ENCODE results near the gene PWP1.
A peak's percentile ranks its signal among the peaks of the same experiment; 100 is the strongest.

PWP1 gene

DNA sequence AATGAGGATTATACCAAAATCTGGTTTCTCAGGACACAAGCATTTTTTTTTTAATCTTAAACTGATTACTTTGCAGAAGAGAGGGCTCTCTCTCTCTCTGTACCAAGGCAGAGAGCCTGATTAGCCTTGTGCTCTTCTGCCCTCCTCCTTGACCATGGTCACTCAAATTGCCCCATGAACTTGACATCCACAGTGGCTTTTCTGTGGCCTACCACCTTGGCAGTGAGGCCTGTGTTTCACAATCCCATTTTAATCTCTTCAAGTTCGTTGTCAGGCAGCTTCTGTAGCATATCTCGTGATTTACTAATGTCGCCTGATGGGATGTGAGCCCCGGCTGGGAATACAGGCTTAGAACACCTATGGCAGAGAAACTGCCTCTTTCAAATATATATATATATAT is 30.7 kb upstream of the PWP1 start:
- TF ChIP-seq POLR2A (IDR thresholded peaks at IDR 0.05; ENCODE audit: low read depth, low read length) (no peak), SPI1 (IDR thresholded peaks at IDR 0.05; ENCODE audit: low read depth, low read length) (no peak), POU2F2 (IDR thresholded peaks at IDR 0.05; ENCODE audit: low read depth, low read length) (no peak), POLR2AphosphoS5 (IDR thresholded peaks at IDR 0.05; ENCODE audit: low read depth, low read length) (no peak), PAX5 (IDR thresholded peaks at IDR 0.05; ENCODE audit: insufficient read depth, low read length, severe bottlenecking) (no peak), TAF1 (IDR thresholded peaks at IDR 0.05; ENCODE audit: low read depth, low read length) (no peak)
- DNase-seq (ENCODE audit: insufficient read length, low spot score), result no peak
- no peak for FAIRE-seq

DNA sequence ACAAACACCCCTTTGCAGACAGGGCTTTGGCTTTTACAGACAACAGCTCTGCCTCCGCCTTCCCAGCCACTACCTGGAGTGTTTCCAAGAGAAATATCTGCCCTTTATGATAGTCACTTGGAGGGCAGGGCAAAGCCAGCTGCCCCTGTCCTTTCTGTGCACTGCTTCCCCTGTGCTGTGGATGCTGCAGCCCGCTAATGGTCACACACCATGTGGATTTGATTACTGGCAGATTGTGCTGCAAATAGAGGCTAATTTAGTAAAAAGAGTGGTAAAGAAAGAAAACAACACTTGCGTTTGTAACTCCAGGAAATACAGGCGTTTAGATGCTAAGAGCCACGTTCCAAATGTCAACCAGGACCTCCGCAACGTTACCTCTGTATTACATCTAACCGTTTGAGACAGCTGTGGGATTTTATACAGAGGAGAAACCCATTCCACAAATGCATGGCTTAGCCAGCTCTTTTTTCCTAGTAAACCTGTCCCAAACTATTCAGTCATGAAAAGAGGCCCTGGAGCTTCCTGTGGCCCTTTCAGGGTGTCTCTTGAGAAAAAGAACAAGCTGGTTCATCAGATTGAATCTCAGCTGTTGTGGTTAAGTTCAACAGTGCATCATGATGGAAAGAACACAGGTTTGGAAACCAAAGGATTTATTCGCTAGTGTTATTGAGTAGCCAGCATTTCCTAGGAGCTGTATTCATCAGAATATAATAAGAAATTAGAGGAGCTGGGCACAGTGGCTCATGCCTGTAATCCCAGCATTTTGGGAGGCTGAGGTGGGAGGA is 30.1 kb upstream of the PWP1 start:
- FAIRE-seq (no peak), DNase-seq (ENCODE audit: insufficient read length, low spot score) (no peak)
- no peak for TF ChIP-seq SPI1 (IDR thresholded peaks at IDR 0.05; ENCODE audit: low read depth, low read length)
- TF ChIP-seq TAF1 (IDR thresholded peaks at IDR 0.05; ENCODE audit: low read depth, low read length), result no peak
- TF ChIP-seq POLR2AphosphoS5 (IDR thresholded peaks at IDR 0.05; ENCODE audit: low read depth, low read length), result no peak
- no peak for TF ChIP-seq POU2F2 (IDR thresholded peaks at IDR 0.05; ENCODE audit: low read depth, low read length)
- no peak for TF ChIP-seq PAX5 (IDR thresholded peaks at IDR 0.05; ENCODE audit: insufficient read depth, low read length, severe bottlenecking)
- no peak for TF ChIP-seq POLR2A (IDR thresholded peaks at IDR 0.05; ENCODE audit: low read depth, low read length)

DNA sequence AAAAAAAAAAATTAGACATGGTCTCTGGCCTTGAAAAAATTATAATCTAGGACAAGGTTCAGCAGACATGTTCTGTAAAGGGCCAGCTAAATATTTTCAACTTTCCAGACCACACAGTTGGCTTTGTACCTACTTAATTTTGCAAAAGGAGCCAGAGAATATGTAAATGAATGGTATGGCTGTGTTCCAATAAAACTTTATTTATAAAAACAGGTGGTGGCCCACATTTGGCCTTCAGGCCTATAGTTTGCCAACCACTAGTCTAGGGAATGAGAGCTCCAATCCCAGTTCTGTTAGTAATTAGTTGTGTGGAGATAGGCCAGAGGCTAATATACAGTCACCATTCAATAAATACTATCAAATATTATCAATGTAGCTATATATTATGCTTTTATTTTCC is 29.3 kb upstream of the PWP1 start:
- FAIRE-seq, result no peak
- no peak for TF ChIP-seq PAX5 (IDR thresholded peaks at IDR 0.05; ENCODE audit: insufficient read depth, low read length, severe bottlenecking)
- no peak for TF ChIP-seq SPI1 (IDR thresholded peaks at IDR 0.05; ENCODE audit: low read depth, low read length)
- no peak for TF ChIP-seq POU2F2 (IDR thresholded peaks at IDR 0.05; ENCODE audit: low read depth, low read length)
- TF ChIP-seq TAF1 (IDR thresholded peaks at IDR 0.05; ENCODE audit: low read depth, low read length), result no peak
- TF ChIP-seq POLR2AphosphoS5 (IDR thresholded peaks at IDR 0.05; ENCODE audit: low read depth, low read length), result no peak
- TF ChIP-seq POLR2A (IDR thresholded peaks at IDR 0.05; ENCODE audit: low read depth, low read length), result no peak
- DNase-seq (ENCODE audit: insufficient read length, low spot score), result no peak

DNA sequence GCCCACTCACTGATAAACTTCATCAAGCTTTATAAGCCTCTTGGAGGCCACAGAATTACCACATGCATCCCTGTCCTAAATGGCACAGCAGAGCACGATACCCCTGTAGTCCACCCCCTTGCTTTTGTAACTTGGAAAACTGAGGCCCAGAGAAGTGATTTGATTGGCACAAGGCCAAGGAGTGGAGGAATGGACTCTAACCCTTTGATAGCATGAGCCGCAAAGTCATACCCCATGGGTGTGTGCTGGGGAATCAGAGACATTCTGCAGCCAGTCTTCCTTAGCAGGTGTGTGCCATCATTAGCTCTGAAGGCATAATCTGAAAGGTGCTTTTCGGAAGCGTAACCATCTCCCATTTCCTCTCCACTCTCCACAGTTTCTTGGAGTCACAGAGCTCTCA is 28.5 kb upstream of the PWP1 start:
- DNase-seq (ENCODE audit: insufficient read length, low spot score), result no peak
- TF ChIP-seq POU2F2 (IDR thresholded peaks at IDR 0.05; ENCODE audit: low read depth, low read length) (no peak), PAX5 (IDR thresholded peaks at IDR 0.05; ENCODE audit: insufficient read depth, low read length, severe bottlenecking) (no peak), SPI1 (IDR thresholded peaks at IDR 0.05; ENCODE audit: low read depth, low read length) (no peak), TAF1 (IDR thresholded peaks at IDR 0.05; ENCODE audit: low read depth, low read length) (no peak)
- no peak for FAIRE-seq

DNA sequence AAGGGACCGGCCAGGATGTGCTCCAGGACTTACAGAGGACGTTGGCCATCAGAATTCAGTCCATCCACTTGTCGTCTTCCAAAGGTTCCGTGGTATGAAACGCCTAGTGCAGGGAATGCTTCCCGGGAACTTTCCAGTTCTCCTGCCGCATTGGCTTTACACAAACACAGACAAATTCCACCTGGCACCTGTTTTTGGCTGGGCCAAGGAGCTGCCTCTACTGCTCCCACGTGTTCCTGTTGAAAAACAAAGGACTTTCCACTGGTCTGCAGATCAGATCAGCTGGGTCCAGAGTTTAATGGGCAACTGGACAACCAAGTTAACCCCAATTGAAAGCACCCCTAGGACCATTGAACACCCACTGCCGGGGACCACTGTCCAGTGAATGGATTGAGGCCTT is 28.0 kb upstream of the PWP1 start:
- no peak for FAIRE-seq
- TF ChIP-seq TAF1 (IDR thresholded peaks at IDR 0.05; ENCODE audit: low read depth, low read length) (no peak), PAX5 (IDR thresholded peaks at IDR 0.05; ENCODE audit: insufficient read depth, low read length, severe bottlenecking) (no peak), POLR2A (IDR thresholded peaks at IDR 0.05; ENCODE audit: low read depth, low read length) (no peak), SPI1 (IDR thresholded peaks at IDR 0.05; ENCODE audit: low read depth, low read length) (no peak), POU2F2 (IDR thresholded peaks at IDR 0.05; ENCODE audit: low read depth, low read length) (no peak), POLR2AphosphoS5 (IDR thresholded peaks at IDR 0.05; ENCODE audit: low read depth, low read length) (no peak)
- DNase-seq (ENCODE audit: insufficient read length, low spot score), result no peak

DNA sequence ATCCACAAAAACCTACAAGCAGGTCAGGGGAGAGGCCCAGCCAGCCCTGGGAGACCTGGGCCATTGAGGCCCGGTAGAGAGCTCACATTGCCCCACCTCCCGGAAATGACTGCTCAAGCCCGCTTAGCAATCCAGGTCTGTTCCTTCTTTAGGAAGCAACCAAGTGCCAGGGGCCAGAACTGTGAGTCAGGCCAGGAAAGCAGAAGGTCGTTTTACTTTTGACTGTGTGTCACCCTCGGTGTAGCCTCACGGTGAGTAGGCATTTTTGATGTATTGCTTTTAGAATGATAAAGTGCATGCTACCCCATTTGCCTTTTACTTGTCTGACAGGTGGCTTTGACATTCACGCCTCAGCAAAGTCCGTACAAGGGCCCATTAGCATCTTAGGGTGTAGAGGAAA is 25.4 kb upstream of the PWP1 start:
- FAIRE-seq (no peak), DNase-seq (ENCODE audit: insufficient read length, low spot score) (no peak)
- TF ChIP-seq TAF1 (IDR thresholded peaks at IDR 0.05; ENCODE audit: low read depth, low read length) (no peak), POLR2A (IDR thresholded peaks at IDR 0.05; ENCODE audit: low read depth, low read length) (no peak), POU2F2 (IDR thresholded peaks at IDR 0.05; ENCODE audit: low read depth, low read length) (no peak), PAX5 (IDR thresholded peaks at IDR 0.05; ENCODE audit: insufficient read depth, low read length, severe bottlenecking) (no peak), SPI1 (IDR thresholded peaks at IDR 0.05; ENCODE audit: low read depth, low read length) (no peak), POLR2AphosphoS5 (IDR thresholded peaks at IDR 0.05; ENCODE audit: low read depth, low read length) (no peak)

DNA sequence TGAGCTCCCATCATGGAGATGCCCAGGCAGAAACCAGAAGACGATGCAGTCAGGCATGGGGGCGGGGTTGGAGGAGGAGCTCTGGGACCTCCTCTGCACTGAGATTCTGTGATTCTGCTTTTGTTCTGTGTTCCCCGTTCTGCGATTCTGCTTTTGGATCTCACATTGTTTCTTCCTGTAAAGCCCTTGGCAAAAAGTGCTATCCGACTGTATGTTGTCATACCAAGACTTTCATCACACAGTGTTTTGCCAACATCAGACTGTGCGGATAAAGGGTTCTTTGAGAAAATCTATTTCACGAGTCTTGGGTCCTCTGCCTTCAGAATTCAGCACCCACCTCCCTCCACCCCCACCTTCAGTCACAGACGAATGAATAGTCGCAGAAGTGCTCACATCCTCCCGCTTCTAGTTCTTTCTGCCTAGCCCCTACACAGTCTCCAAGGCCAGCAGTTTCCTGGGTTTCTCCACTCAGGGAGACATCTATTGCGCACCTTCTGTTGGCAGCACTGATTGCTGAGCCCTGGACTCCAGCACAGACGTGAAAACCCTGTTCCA is 24.7 kb upstream of the PWP1 start:
- DNase-seq (ENCODE audit: insufficient read length, low spot score) (no peak), FAIRE-seq (no peak)
- TF ChIP-seq SPI1 (IDR thresholded peaks at IDR 0.05; ENCODE audit: low read depth, low read length) (no peak), POU2F2 (IDR thresholded peaks at IDR 0.05; ENCODE audit: low read depth, low read length) (no peak), POLR2A (IDR thresholded peaks at IDR 0.05; ENCODE audit: low read depth, low read length) (no peak), PAX5 (IDR thresholded peaks at IDR 0.05; ENCODE audit: insufficient read depth, low read length, severe bottlenecking) (no peak), POLR2AphosphoS5 (IDR thresholded peaks at IDR 0.05; ENCODE audit: low read depth, low read length) (no peak), TAF1 (IDR thresholded peaks at IDR 0.05; ENCODE audit: low read depth, low read length) (no peak)

DNA sequence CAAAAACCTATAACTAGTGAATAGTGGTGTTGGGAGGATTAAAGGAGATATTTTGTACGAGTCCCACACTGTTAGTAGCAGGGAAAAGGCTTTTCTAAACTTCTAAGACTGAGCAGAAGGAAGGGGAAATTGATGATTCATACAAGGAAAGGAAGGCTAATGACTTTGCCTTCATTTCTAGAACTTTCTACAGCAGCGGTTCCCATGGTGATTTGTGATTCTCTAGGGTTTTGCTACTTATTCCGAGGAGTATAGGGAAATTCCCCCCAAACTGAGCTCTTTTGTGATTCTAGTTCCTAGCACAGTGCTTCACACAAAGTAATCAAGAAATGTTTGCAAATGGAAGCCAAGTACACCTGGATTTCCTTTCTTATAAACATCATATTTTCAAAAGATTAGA is 23.8 kb upstream of the PWP1 start:
- TF ChIP-seq SPI1 (IDR thresholded peaks at IDR 0.05; ENCODE audit: low read depth, low read length) (0 out of 2 replicates have a peak, but pooled peaks have one; percentile 13), POLR2A (IDR thresholded peaks at IDR 0.05; ENCODE audit: low read depth, low read length) (no peak)
- no peak for DNase-seq (ENCODE audit: insufficient read length, low spot score)
- no peak for FAIRE-seq

DNA sequence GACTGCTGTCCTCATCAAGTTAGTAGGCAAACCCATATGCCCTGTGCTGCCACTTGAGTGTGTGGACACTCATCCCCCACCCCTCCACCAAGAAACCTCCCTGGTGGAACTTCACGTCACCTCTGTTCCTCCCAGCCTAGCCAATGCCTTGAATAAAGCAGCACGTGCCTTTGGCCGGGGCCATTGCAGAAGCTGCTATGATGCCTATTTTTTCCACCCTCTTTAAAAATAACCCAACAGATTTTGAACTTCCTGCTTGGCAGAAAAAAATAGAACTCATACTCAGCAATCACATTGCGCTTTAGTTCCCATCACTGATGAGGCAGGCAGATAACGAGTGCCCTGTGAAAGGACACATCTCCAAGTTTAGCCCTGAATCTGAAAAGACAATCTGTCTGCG is 23.1 kb upstream of the PWP1 start:
- TF ChIP-seq SPI1 (IDR thresholded peaks at IDR 0.05; ENCODE audit: low read depth, low read length) (no peak), TAF1 (IDR thresholded peaks at IDR 0.05; ENCODE audit: low read depth, low read length) (no peak), POU2F2 (IDR thresholded peaks at IDR 0.05; ENCODE audit: low read depth, low read length) (no peak), POLR2A (IDR thresholded peaks at IDR 0.05; ENCODE audit: low read depth, low read length) (no peak), POLR2AphosphoS5 (IDR thresholded peaks at IDR 0.05; ENCODE audit: low read depth, low read length) (no peak), PAX5 (IDR thresholded peaks at IDR 0.05; ENCODE audit: insufficient read depth, low read length, severe bottlenecking) (no peak)
- DNase-seq (ENCODE audit: insufficient read length, low spot score) (no peak), FAIRE-seq (no peak)

DNA sequence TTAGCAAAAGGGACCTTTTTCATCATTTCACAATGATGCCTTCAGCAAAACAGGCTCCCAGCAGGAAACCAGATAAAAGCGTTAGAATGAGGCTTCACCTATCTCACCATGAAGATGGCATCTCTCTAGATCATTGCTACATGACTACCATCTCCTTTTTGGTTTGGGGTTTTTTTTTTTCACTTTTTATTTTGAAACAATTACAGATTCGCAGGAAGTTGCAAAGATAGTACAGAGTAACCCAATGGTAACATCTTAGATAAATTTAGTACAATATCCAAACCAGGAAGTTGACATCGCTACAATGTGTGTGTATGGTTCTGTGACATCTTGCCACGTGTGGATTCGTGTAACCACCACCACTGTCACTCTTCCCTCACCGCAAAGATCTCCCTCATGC is 22.3 kb upstream of the PWP1 start:
- TF ChIP-seq POU2F2 (IDR thresholded peaks at IDR 0.05; ENCODE audit: low read depth, low read length), result no peak
- DNase-seq (ENCODE audit: insufficient read length, low spot score), result no peak
- no peak for FAIRE-seq

Measured in GM12891 (cell line).